ENCODE data around the gene CSNK1G2.

Gene CSNK1G2

DNA sequence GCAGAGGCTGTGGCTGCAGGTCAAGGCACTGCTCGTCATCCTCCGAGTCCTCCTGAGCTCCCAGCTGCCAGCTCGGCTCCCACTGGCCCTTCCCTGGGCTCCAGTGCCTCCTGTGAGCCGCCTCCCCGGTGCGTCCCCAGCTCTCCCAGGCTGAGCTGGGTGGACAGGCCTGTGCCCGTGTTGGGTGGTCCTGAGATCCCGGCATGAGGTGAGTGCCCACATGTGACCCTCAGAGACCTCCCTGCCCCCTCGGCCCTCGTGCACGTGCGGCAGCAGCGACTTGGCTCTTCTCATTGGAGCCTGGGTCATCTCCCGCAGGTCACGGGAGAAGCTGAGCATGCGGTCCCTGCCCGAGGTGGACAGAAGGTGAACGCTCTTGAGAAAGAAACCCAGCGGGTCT lies 20.3 kb upstream of the CSNK1G2 start:
- Histone ChIP-seq H3K4me2 (ENCODE audit: low read length) (no peak overlapping the region), H3K4me3 (ENCODE audit: low read length) (no peak overlapping the region), H3K4me1 (ENCODE audit: control insufficient read depth, insufficient read depth, low read length) (no peaks in the 10 kb centered on the region), H3K9ac (ENCODE audit: low read depth, low read length) (no peak overlapping the region), H3K9me3 (replicated peaks; ENCODE audit: low read length) (no peaks in the 10 kb centered on the region), H3K36me3 (ENCODE audit: insufficient read depth, low read length) (peaks cover 39% of the 10 kb centered on the region), H3K27me3 (ENCODE audit: control insufficient read depth, insufficient read depth, low read length) (no peaks in the 10 kb centered on the region)

DNA sequence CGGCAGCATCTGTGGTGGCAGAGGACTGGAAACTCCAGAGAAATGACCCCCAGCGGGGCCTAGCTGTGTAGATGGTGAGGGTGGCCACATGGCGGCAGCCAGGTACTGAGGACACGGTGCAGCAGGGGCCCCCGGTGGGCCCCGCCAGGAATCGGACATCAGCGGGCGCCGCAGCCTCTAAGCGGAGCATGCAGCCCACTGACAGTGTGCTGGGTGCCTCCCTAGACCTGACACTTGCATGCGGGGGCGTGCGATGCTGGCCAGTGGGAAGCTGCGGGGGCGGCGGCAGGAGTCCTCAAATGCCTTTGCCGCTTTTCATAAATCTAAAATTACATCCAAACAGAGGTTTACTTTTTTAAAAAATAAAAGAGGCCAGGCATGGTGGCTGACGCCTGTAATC lies 19.6 kb upstream of the CSNK1G2 start:
- H3K9ac ChIP-seq (ENCODE audit: low read depth, low read length), result no peak overlapping the region
- H3K36me3 ChIP-seq (ENCODE audit: insufficient read depth, low read length), result peaks cover 39% of the 10 kb centered on the region
- no peaks in the 10 kb centered on the region for H3K9me3 ChIP-seq (replicated peaks; ENCODE audit: low read length)
- no peak overlapping the region for H3K4me3 ChIP-seq (ENCODE audit: low read length)
- no peak overlapping the region for H3K4me2 ChIP-seq (ENCODE audit: low read length)
- H3K4me1 ChIP-seq (ENCODE audit: control insufficient read depth, insufficient read depth, low read length), result no peaks in the 10 kb centered on the region
- H3K27me3 ChIP-seq (ENCODE audit: control insufficient read depth, insufficient read depth, low read length), result no peaks in the 10 kb centered on the region

DNA sequence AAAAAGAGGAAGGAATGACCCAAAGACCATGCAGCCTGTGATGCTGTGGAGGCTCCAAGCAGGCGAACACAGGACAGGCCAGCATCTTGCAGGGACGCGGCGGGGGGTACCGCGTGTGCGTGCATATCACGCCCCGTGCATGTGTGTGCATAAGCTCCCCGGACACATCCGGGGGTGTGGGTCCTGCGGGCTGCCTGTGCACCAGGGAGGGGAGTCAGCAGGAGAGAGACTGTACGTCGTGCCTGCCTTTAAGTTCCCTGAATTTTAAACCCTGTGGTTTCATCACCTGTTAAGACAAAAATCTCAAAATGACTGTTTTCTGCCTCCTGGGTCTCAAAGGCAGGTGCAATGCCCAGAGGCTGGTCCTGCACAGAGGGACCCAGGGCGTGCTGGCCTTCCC lies 19.1 kb upstream of the CSNK1G2 start:
- H3K36me3 ChIP-seq (ENCODE audit: insufficient read depth, low read length), result peaks cover 39% of the 10 kb centered on the region
- no peak overlapping the region for H3K9ac ChIP-seq (ENCODE audit: low read depth, low read length)
- H3K4me3 ChIP-seq (ENCODE audit: low read length), result no peak overlapping the region
- no peaks in the 10 kb centered on the region for H3K4me1 ChIP-seq (ENCODE audit: control insufficient read depth, insufficient read depth, low read length)
- no peaks in the 10 kb centered on the region for H3K9me3 ChIP-seq (replicated peaks; ENCODE audit: low read length)
- no peak overlapping the region for H3K4me2 ChIP-seq (ENCODE audit: low read length)
- H3K27me3 ChIP-seq (ENCODE audit: control insufficient read depth, insufficient read depth, low read length), result no peaks in the 10 kb centered on the region

DNA sequence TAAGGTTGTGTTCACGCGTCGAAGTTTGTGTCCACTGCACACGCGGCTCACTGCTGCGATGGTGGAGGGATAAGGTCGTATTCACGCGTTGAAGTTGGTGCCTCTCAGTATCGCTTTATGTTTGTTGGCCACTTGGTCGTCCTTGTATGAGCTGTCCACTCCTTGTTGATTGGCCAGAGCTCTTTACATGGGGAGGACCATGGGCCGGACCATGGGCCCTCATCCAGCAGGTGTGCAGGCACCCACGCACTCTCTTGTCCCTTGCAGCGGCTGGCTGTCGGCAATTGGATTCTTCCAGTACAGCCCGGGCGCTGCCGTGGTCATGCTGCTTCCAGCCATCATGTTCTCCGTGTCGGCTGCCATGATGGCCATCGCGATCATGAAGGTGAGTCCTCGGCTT lies 18.2 kb upstream of the CSNK1G2 start:
- Histone ChIP-seq H3K9me3 (replicated peaks; ENCODE audit: low read length) (no peaks in the 10 kb centered on the region), H3K4me3 (ENCODE audit: low read length) (no peak overlapping the region), H3K36me3 (ENCODE audit: insufficient read depth, low read length) (peaks cover 34% of the 10 kb centered on the region), H3K4me2 (ENCODE audit: low read length) (no peak overlapping the region), H3K27me3 (ENCODE audit: control insufficient read depth, insufficient read depth, low read length) (no peaks in the 10 kb centered on the region), H3K9ac (ENCODE audit: low read depth, low read length) (no peak overlapping the region), H3K4me1 (ENCODE audit: control insufficient read depth, insufficient read depth, low read length) (no peaks in the 10 kb centered on the region)

DNA sequence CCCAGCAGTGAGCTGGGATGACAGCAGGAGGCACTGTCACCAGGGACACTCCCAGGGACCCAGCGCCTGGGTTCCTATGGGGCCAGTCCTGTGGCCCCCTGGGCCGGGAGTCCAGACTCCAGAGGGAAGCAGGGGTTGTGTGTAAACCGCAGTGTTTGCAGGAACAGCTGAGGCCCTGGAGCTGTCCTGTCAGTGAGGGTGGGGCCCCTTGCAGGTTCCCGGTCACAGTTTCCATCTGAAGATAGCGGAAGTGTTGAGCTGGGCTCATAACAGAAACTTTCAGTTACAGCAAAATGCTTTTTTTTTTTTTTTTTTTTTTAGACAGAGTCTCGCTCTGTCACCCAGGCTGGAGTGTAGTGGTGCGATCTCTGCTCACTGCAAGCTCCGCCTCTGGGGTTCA lies 17.7 kb upstream of the CSNK1G2 start:
- Histone ChIP-seq H3K27me3 (ENCODE audit: control insufficient read depth, insufficient read depth, low read length) (no peaks in the 10 kb centered on the region), H3K4me1 (ENCODE audit: control insufficient read depth, insufficient read depth, low read length) (no peaks in the 10 kb centered on the region), H3K4me3 (ENCODE audit: low read length) (no peak overlapping the region), H3K9me3 (replicated peaks; ENCODE audit: low read length) (no peaks in the 10 kb centered on the region), H3K4me2 (ENCODE audit: low read length) (no peak overlapping the region), H3K9ac (ENCODE audit: low read depth, low read length) (no peak overlapping the region), H3K36me3 (ENCODE audit: insufficient read depth, low read length) (peaks cover 30% of the 10 kb centered on the region)

DNA sequence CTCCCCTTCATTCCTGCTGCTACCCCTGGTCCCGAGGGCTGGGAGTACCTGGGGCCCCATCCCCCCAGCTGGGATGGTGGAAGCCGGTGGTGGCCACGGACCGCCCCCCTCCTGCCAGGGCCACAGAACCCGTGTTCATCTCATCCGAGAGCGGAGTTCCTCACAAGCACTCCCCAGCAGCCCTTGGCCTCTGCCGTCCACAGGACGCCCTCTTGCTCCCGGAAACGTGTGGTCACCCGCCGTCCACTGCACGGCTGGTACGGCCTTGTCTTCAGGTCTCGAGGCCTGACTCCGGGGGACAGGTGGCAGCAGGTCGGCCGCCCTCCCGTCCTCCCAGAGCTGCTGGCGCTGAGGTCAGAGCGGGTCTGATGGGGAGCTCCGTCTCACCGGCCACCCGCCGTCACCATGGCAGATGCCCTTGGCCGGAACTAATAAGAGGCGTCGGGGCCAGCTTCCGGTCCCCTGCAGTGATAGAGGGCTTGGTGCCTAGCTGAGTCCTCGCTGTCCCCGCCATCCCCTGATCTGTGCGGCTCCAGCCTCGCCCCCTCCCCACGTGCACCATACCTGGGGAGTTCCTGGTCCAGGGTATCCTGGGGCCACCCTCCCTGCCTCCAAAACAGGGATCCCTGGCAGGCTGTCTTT lies 16.5 kb upstream of the CSNK1G2 start:
- peaks cover 3% of the 10 kb centered on the region for H3K4me1 ChIP-seq (ENCODE audit: control insufficient read depth, insufficient read depth, low read length)
- peaks cover 30% of the 10 kb centered on the region for H3K36me3 ChIP-seq (ENCODE audit: insufficient read depth, low read length)

DNA sequence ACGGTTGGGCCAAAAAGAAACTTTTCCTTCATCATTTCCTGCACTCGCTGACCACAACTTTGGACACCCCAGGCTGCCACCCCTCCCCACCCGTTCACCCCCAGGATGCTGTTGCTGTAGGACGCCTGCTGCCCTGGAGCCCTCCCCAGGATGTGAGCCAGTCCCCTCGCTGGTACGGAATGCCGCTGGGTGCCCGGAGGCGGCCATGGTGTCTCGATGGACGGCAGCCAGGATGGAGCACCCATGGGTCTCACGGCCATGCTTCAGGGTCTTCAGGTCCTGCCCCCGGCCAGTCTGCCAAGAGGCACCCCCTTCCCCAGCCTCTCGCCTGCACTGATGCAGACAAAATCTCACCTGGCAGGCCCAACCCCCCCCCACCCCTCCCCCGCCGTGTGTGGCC lies 15.4 kb upstream of the CSNK1G2 start:
- Histone ChIP-seq H3K36me3 (ENCODE audit: insufficient read depth, low read length) (peaks cover 24% of the 10 kb centered on the region), H3K9me3 (replicated peaks; ENCODE audit: low read length) (no peaks in the 10 kb centered on the region), H3K27me3 (ENCODE audit: control insufficient read depth, insufficient read depth, low read length) (no peaks in the 10 kb centered on the region), H3K4me1 (ENCODE audit: control insufficient read depth, insufficient read depth, low read length) (peaks cover 10% of the 10 kb centered on the region), H3K4me3 (ENCODE audit: low read length) (no peak overlapping the region), H3K9ac (ENCODE audit: low read depth, low read length) (no peak overlapping the region), H3K4me2 (ENCODE audit: low read length) (no peak overlapping the region)

More for the DNA sequence above, 16.5 kb upstream of the CSNK1G2 start:
- Histone ChIP-seq H3K4me3 (ENCODE audit: low read length) (no peak overlapping the region), H3K27me3 (ENCODE audit: control insufficient read depth, insufficient read depth, low read length) (no peaks in the 10 kb centered on the region), H3K9me3 (replicated peaks; ENCODE audit: low read length) (no peaks in the 10 kb centered on the region), H3K9ac (ENCODE audit: low read depth, low read length) (no peak overlapping the region), H3K4me2 (ENCODE audit: low read length) (no peak overlapping the region)

DNA sequence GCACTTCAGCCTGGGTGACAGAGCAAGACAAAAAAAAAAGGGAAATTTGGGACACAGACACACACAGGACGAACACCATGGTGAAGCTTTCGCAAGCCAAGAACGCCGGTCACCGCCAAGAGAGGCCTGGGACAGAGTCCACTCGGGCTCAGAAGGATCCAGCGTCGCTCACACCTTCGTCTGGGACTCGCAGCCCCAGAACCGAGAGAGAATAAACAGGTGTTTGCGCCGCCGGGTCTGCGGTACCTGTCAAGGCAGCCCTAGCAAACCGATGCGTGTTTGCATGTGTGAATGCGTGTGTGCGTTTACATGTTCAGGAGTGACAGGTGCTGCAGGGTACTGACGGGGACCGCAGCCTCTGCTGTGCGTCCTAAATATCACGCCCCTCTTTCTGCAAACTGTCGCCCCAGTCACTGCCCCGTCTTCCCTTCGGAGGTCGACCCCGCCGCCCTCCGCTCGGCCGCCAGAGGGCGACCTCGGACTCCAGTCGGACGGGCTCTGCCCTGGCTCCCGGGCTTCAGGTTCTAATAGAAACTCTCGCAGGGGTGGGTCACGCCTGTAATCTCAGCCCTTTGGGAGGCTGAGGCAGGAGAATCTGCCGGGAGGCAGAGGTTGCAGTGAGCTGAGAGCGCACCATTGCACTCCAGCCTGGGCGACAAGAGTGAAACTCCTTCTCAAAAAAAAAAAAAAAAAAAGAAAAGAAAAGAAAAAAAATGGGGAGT lies 11.8 kb upstream of the CSNK1G2 start:
- Histone ChIP-seq H3K27me3 (ENCODE audit: control insufficient read depth, insufficient read depth, low read length) (no peaks in the 10 kb centered on the region), H3K4me2 (ENCODE audit: low read length) (peak overlapping the region; percentile 93), H3K4me3 (ENCODE audit: low read length) (peak overlapping the region; percentile 68), H3K9ac (ENCODE audit: low read depth, low read length) (peak overlapping the region; percentile 57), H3K9me3 (replicated peaks; ENCODE audit: low read length) (no peaks in the 10 kb centered on the region), H3K36me3 (ENCODE audit: insufficient read depth, low read length) (peaks cover 7% of the 10 kb centered on the region), H3K4me1 (ENCODE audit: control insufficient read depth, insufficient read depth, low read length) (peaks cover 10% of the 10 kb centered on the region)

DNA sequence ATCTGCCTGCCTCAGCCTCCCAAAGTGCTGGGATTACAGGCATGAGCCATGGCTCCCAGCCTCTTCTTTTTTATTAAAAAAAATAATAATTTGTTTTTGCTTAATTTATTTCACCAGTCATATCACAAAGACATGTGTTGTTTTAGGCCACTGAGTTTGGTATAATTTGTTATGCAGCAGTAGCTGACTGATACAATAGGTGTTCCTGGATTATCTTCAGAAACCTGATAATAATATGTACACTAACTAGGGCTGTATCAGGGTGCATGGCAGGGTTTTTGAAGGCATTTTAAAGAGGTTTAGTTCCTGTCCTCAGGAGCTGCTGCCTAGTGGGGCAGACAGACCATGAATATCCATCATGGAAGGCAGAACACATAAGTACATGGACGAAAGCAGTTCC lies 9.5 kb upstream of the CSNK1G2 start:
- H3K36me3 ChIP-seq (ENCODE audit: insufficient read depth, low read length), result no peaks in the 10 kb centered on the region
- H3K27me3 ChIP-seq (ENCODE audit: control insufficient read depth, insufficient read depth, low read length), result no peaks in the 10 kb centered on the region
- no peak overlapping the region for H3K4me2 ChIP-seq (ENCODE audit: low read length)
- no peaks in the 10 kb centered on the region for H3K9me3 ChIP-seq (replicated peaks; ENCODE audit: low read length)
- H3K4me1 ChIP-seq (ENCODE audit: control insufficient read depth, insufficient read depth, low read length), result peaks cover 15% of the 10 kb centered on the region
- H3K4me3 ChIP-seq (ENCODE audit: low read length), result no peak overlapping the region
- no peak overlapping the region for H3K9ac ChIP-seq (ENCODE audit: low read depth, low read length)

DNA sequence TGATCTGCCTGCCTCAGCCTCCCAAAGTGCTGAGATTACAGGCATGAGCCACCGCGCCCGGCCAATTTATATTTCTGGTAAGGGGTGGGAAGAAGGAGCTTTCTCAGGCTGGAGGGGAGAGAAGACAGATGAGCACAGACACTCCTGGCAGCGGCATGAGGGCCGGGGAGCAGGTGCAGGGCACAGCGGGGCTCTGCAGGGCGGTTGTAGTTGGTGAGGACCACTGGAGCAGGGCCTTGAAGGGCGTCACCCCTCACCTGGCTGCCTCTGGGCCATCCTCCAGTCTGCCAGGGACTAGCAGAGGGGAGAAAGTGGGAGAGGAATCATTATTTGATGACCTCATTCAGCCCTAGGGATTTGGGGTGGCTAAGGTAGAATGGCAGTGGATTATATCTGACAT lies 8.6 kb upstream of the CSNK1G2 start:
- no peak overlapping the region for H3K4me2 ChIP-seq (ENCODE audit: low read length)
- no peak overlapping the region for H3K4me3 ChIP-seq (ENCODE audit: low read length)
- no peaks in the 10 kb centered on the region for H3K27me3 ChIP-seq (ENCODE audit: control insufficient read depth, insufficient read depth, low read length)
- H3K4me1 ChIP-seq (ENCODE audit: control insufficient read depth, insufficient read depth, low read length), result peaks cover 15% of the 10 kb centered on the region
- no peaks in the 10 kb centered on the region for H3K9me3 ChIP-seq (replicated peaks; ENCODE audit: low read length)
- H3K9ac ChIP-seq (ENCODE audit: low read depth, low read length), result no peak overlapping the region
- no peaks in the 10 kb centered on the region for H3K36me3 ChIP-seq (ENCODE audit: insufficient read depth, low read length)

DNA sequence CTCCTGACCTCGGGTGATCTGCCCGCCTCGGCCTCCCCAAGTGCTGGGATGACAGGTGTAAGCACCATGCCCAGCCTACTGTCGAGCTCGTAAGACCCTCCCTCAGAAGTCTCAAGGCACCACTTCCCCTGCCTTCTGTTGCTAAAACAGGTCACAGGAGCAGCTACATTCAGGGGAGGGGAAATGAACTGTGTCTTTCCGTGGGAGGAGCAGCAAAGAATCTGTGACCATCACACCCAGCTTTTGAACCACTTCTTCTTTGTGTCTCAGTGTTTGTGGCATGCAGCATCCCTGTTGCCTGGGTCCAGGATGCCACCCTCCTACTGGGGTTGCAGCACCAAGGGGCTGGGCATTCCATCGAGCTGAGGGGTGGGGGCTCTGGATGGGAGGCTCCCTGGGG lies 7.7 kb upstream of the CSNK1G2 start:
- H3K9ac ChIP-seq (ENCODE audit: low read depth, low read length), result no peak overlapping the region

DNA sequence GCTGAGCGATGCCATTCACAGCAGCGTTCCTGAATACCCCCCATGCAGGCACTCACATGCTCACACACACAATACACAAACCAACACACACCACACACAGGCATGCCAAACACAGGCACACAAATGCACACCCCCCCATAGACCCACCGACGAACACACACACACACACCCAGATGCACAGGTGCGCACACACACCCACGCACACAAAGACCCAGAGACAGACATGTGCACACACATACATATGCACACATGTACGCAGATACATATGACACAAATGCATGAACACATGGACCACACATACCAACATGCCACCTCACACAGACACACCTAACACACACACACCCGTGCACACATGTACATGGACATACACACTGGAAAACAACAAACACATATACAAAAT lies 7.0 kb upstream of the CSNK1G2 start:
- Histone ChIP-seq H3K4me2 (ENCODE audit: low read length) (no peak overlapping the region), H3K4me3 (ENCODE audit: low read length) (no peak overlapping the region), H3K4me1 (ENCODE audit: control insufficient read depth, insufficient read depth, low read length) (peaks cover 15% of the 10 kb centered on the region), H3K9ac (ENCODE audit: low read depth, low read length) (no peak overlapping the region), H3K9me3 (replicated peaks; ENCODE audit: low read length) (no peaks in the 10 kb centered on the region), H3K27me3 (ENCODE audit: control insufficient read depth, insufficient read depth, low read length) (no peaks in the 10 kb centered on the region), H3K36me3 (ENCODE audit: insufficient read depth, low read length) (no peaks in the 10 kb centered on the region)

More for the DNA sequence above, 7.7 kb upstream of the CSNK1G2 start:
- Histone ChIP-seq H3K4me1 (ENCODE audit: control insufficient read depth, insufficient read depth, low read length) (peaks cover 15% of the 10 kb centered on the region), H3K4me3 (ENCODE audit: low read length) (no peak overlapping the region), H3K36me3 (ENCODE audit: insufficient read depth, low read length) (no peaks in the 10 kb centered on the region), H3K27me3 (ENCODE audit: control insufficient read depth, insufficient read depth, low read length) (no peaks in the 10 kb centered on the region), H3K9me3 (replicated peaks; ENCODE audit: low read length) (no peaks in the 10 kb centered on the region), H3K4me2 (ENCODE audit: low read length) (no peak overlapping the region)

Measured in skeletal muscle satellite cell (primary cell).